K562 (cell line): ENCODE measurements around the gene GALP. TPM values are rescaled to one million over a fixed set of nuclear protein-coding genes. Genes with fewer than 3 reads are reported as not detected.

Experiments
- ATAC-seq: fragments of 200-7000 bp; cut with Tn5 transposase; 3 replicates; pipeline ENCODE4 v1.9.1; 2020; ENCODE audit warnings: moderate library complexity
- BruUV-seq: library from RNA; stranded (reverse); fragments of 400-500 nt; replicated peaks from 2 replicates; lab custom pipeline; 2021; lab: Mats Ljungman, UMichigan
- CTCF ChIA-PET: fragments of 300-600 bp; formaldehyde crosslinking; extraction: SDS; loops from one replicate; lab custom pipeline; 2021; ENCODE audit warnings: low intra/inter-chr PET ratio; lab: Yijun Ruan, JAX
- POLR2A ChIA-PET: fragments of 300-600, 350-650 bp; sonication (Branson Sonifier 250); formaldehyde crosslinking; extraction: SDS; loops from one replicate; lab custom pipeline; 2021; ENCODE audit warnings: antibody characterized with exemption, inconsistent platforms; lab: Yijun Ruan, JAX
- DNase-seq, 4 experiments: peaks; one replicate each; pipeline versions ENCODE4 v3.0.0 to v3.0.0-alpha.2; 2011 to 2018; ENCODE audit warnings: low spot score in 3 of 4, mixed read lengths in 3 of 4; ENCODE audit errors: extremely low read depth in 1 of 4
- FAIRE-seq: peaks from 2 replicates; lab custom pipeline; 2011; peaks lifted over from hg19 to GRCh38; lab: Jason Lieb, UNC
- H2AFZ ChIP-seq: 2 replicates; pipeline ENCODE4 v1.6.0; 2011; ENCODE audit warnings: low read depth, low read length, control low read depth, inconsistent platforms
- H3K27ac ChIP-seq: fragments of 200-600 bp; 3 replicates; pipeline ENCODE4 v1.8.0; 2011; ENCODE audit warnings: low read depth, mild to moderate bottlenecking, control low read depth, inconsistent platforms, low read length, moderate library complexity, mixed read lengths; ENCODE audit errors: extremely low read depth
- H3K27me3 ChIP-seq, 2 experiments: fragments of 300-600 bp in 1 of 2; 2 replicates in 1 of 2; 3 replicates in 1 of 2; pipeline versions ENCODE4 v1.6.0 to v1.8.0; 2011; ENCODE audit warnings: inconsistent platforms in 2 of 2, low read length in 2 of 2, mild to moderate bottlenecking in 1 of 2, mixed read lengths in 1 of 2, moderate library complexity in 1 of 2; ENCODE audit not compliant: control insufficient read depth in 2 of 2, insufficient read depth in 2 of 2
- H3K36me3 ChIP-seq: fragments of 300-600 bp; 3 replicates; pipeline ENCODE4 v1.8.0; 2011; ENCODE audit warnings: mild to moderate bottlenecking, low read length, inconsistent platforms; ENCODE audit not compliant: control insufficient read depth, insufficient read depth
- H3K4me1 ChIP-seq, 2 experiments: fragments of 200-600 bp in 1 of 2; replicated peaks in 1 of 2; 2 replicates in 1 of 2; 3 replicates in 1 of 2; pipeline versions ENCODE4 v1.5.1 to v1.8.0; 2011; ENCODE audit warnings: inconsistent platforms in 2 of 2, low read length in 2 of 2, mild to moderate bottlenecking in 1 of 2, mixed read lengths in 1 of 2, moderate library complexity in 1 of 2; ENCODE audit not compliant: control insufficient read depth in 2 of 2, insufficient read depth in 2 of 2
- H3K4me2 ChIP-seq: 2 replicates; pipeline ENCODE4 v1.6.1; 2011; ENCODE audit warnings: low read length, control low read depth, inconsistent platforms, mixed read lengths; ENCODE audit not compliant: insufficient read depth
- H3K4me3 ChIP-seq: fragments of 200-600 bp; sonication (generic), shearing (Covaris generic); 2 replicates; pipeline ENCODE4 v1.5.1; 2016; ENCODE audit warnings: control low read depth, inconsistent platforms
- H3K79me2 ChIP-seq: fragments of 200-600 bp; 3 replicates; pipeline ENCODE4 v1.8.0; 2011; ENCODE audit warnings: low read length, inconsistent platforms; ENCODE audit not compliant: control insufficient read depth, insufficient read depth
- H3K9ac ChIP-seq, 2 experiments: 2 replicates each; pipeline versions ENCODE4 v1.6.0 to v1.6.1; 2011; ENCODE audit warnings: low read depth in 2 of 2, low read length in 2 of 2, control low read depth in 1 of 2, inconsistent platforms in 1 of 2, mild to moderate bottlenecking in 1 of 2, mixed read lengths in 1 of 2; ENCODE audit not compliant: insufficient read depth in 1 of 2
- H3K9me1 ChIP-seq: one replicate; pipeline ENCODE4 v1.6.0; 2011; ENCODE audit warnings: inconsistent platforms, mild to moderate bottlenecking, low read length, moderate library complexity; ENCODE audit not compliant: control insufficient read depth, insufficient read depth
- H3K9me3 ChIP-seq: replicated peaks from 2 replicates; pipeline ENCODE4 v1.5.1; 2011; ENCODE audit warnings: low read depth, low read length, inconsistent platforms; ENCODE audit not compliant: control insufficient read depth, insufficient read depth
- H4K20me1 ChIP-seq: replicated peaks from 2 replicates; pipeline ENCODE4 v1.6.1; 2011; ENCODE audit warnings: low read length, inconsistent platforms, mixed read lengths; ENCODE audit not compliant: control insufficient read depth, insufficient read depth
- CTCF ChIP-seq, 3 experiments: IDR thresholded peaks in 2 of 3; conservative IDR thresholded peaks in 1 of 3; 2 replicates each; pipeline ENCODE4 v1.5.1; 2011 to 2012; ENCODE audit warnings: low read length in 3 of 3, mild to moderate bottlenecking in 3 of 3, control low read depth in 2 of 3, improper control_type of control experiment in 1 of 3, inconsistent platforms in 1 of 3, low read depth in 1 of 3, mixed read lengths in 1 of 3, moderate library complexity in 1 of 3; ENCODE audit not compliant: insufficient read depth in 2 of 3
- CTCFL ChIP-seq: IDR thresholded peaks from 2 replicates; pipeline ENCODE4 v1.6.1; 2011; ENCODE audit warnings: borderline replicate concordance, low read depth, mild to moderate bottlenecking, moderate library complexity, low read length; ENCODE audit not compliant: insufficient read depth, poor library complexity, severe bottlenecking
- FOXM1 ChIP-seq, 2 experiments: fragments of 450-650 bp in 1 of 2; sonication (generic) in 1 of 2; formaldehyde crosslinking in 1 of 2; IDR thresholded peaks; 2 replicates each; pipeline versions ENCODE4 v1.6.1 to v1.9.0; 2017 to 2022; ENCODE audit warnings: low read depth in 2 of 2, mild to moderate bottlenecking in 2 of 2, missing genetic modification reagents in 1 of 2, moderate library complexity in 1 of 2
- GTF2E2 ChIP-seq: fragments of 200-800 bp; sonication (Bioruptor generic); IDR thresholded peaks from 2 replicates; pipeline ENCODE4 v1.6.1; 2016; ENCODE audit warnings: missing genetic modification characterization, missing compliant biosample characterization
- NEUROD1 ChIP-seq: fragments of 150-350 bp; IDR thresholded peaks from 2 replicates; pipeline ENCODE4 v1.6.1; 2014; ENCODE audit warnings: borderline replicate concordance, low read length, low read depth; ENCODE audit not compliant: partially characterized antibody
- SMARCA5 ChIP-seq: fragments of 450-650 bp; IDR thresholded peaks from 2 replicates; pipeline ENCODE4 v1.6.1; 2016
- SNRNP70 ChIP-seq: fragments of 200-400 bp; formaldehyde crosslinking; optimal IDR thresholded peaks from 2 replicates; pipeline ENCODE3; 2017; ENCODE audit warnings: low read depth, low read length
- ZBTB26 ChIP-seq: fragments of 450-650 bp; formaldehyde crosslinking; IDR thresholded peaks from 2 replicates; pipeline ENCODE4 v1.4.0; 2022; ENCODE audit warnings: missing genetic modification characterization
- ZKSCAN3 ChIP-seq: fragments of 250-450 bp; sonication (Bioruptor Pico); IDR thresholded peaks from 2 replicates; pipeline ENCODE4 v1.4.0; 2020
- ZNF3 ChIP-seq: fragments of 250-450 bp; sonication (Bioruptor Pico); IDR thresholded peaks from 2 replicates; pipeline ENCODE4 v1.5.0; 2021; ENCODE audit warnings: mild to moderate bottlenecking, moderate library complexity
- WGBS: fragments of 100-300 bp; shearing (Covaris generic); methylation state at CpG from one replicate; pipeline ENCODE4 v1.1.6; 2016; ENCODE audit warnings: low coverage, mixed read lengths; ENCODE audit not compliant: insufficient coverage; ENCODE audit errors: missing lambda C conversion rate; 5-methylcytosine and 5-hydroxymethylcytosine counted together
- in situ Hi-C: fragments of 300-500 bp; cut with MboI; formaldehyde crosslinking; loops from 4 replicates; pipeline ENCODE4 v1.15.0; 2018; ENCODE audit warnings: inconsistent platforms, mixed read lengths
- intact Hi-C: fragments of 100-400 bp; cut with micrococcal nuclease; formaldehyde crosslinking; loops from 2 replicates; pipeline ENCODE4 v1.14.2; 2022
- polyA plus RNA-seq, 8 experiments: library from polyadenylated mRNA; depleted of rRNA in 4 of 8; stranded (reverse) in 5 of 8; unstranded in 3 of 8; fragments of >200 nt; fragmentation: Nextera tagmentation in 2 of 8; fragmentation: Illumina TruSeq in 1 of 8; extraction: Ambion mirVana in 2 of 8; extraction: Trizol in 1 of 8; gene quantifications; 2 replicates each; pipeline versions ENCODE4 v1.2.1 to v1.2.3, GENCODE V29; 2011 to 2014; ENCODE audit warnings: inconsistent platforms in 1 of 8, missing spikeins in 1 of 8
- total RNA-seq, 7 experiments: library from RNA; depleted of rRNA in 6 of 7; stranded (reverse); fragments of >200 nt in 6 of 7; fragmentation: Illumina TruSeq in 2 of 7; extraction: Trizol in 2 of 7; gene quantifications; 2 replicates each; pipeline versions ENCODE4 v1.2.1 to v1.2.3, GENCODE V29; 2011 to 2021; ENCODE audit warnings: low replicate concordance in 1 of 7

GALP gene
- total and polyA plus RNA-seq, 9 of the 15 experiments (the other 6 are each of a cell fraction or from before 2014, with no cell fraction given): not detected

- intact Hi-C loops (no loop called here), in situ Hi-C loops (no loop called here)
- 31% methylated on average over 17 of the region's 17 CpGs for WGBS
- FAIRE-seq: peak; percentile 58
- DNase-seq: peak in 2 of 4 experiments; percentile 39 to 41
- Histone ChIP-seq H3K9ac (peak overlapping the region in 1 of 2 experiments; percentile 23; a peak in 1 of 4 replicates), H4K20me1 (no peaks in the 10 kb centered on the region), H3K9me1 (no peaks in the 10 kb centered on the region), H3K27me3 (no peaks in the 10 kb centered on the region; a peak in 1 of 5 replicates), H3K4me2 (no peak overlapping the region), H3K36me3 (no peaks in the 10 kb centered on the region), H2AFZ (peak overlapping the region; percentile 67), H3K4me3 (no peak overlapping the region), H3K4me1 (peaks cover 3 to 9% of the 10 kb centered on the region in 2 experiments; a peak in 4 of 5 replicates), H3K27ac (no peak overlapping the region), H3K79me2 (no peaks in the 10 kb centered on the region), H3K9me3 (no peaks in the 10 kb centered on the region)
- no TSS peak for BruUV-seq
- ChIA-PET POLR2A (interaction anchor here (1.1 kb wide), 1 partner anchor 8 kb away, joined by 3 read pairs; no protein-coding TSS in a partner anchor), CTCF (no interaction called here)
- no peak for TF ChIP-seq GTF2E2
- TF ChIP-seq FOXM1 (IDR thresholded peaks at IDR 0.05; ENCODE audit: low read depth): 0 out of 2 replicates have a peak, but pooled peaks have one; percentile 41
- no peak for TF ChIP-seq FOXM1 (CRISPR knock-in tag; IDR thresholded peaks at IDR 0.05; ENCODE audit: low read depth)
- TF ChIP-seq ZNF3: no peak
- no peak for TF ChIP-seq SNRNP70
- TF ChIP-seq CTCF (IDR thresholded peaks at IDR 0.05 in 2 of 3, conservative IDR thresholded peaks at IDR 0.05 in 1 of 3; ENCODE audit: insufficient read depth in 2 of 3, low read depth in 1 of 3, low read length in 3 of 3): peak; percentile 39 to 61 (median 53)
- peak; percentile 5 for TF ChIP-seq CTCFL
- no peak for TF ChIP-seq NEUROD1
- TF ChIP-seq ZBTB26 (CRISPR knock-in tag): no peak
- no peak for TF ChIP-seq SMARCA5
- TF ChIP-seq ZKSCAN3: no peak
- ATAC-seq: peak; percentile 78
Measured at GRCh38 chr19:56189785-56190184, 14.0 kb downstream of the GALP start.
